Liver (tissue), 9 donors: ENCODE results near the gene ASMTL. TPM values are rescaled to one million over a fixed set of nuclear protein-coding genes. Genes with fewer than 3 reads are reported as not detected.

ENCODE experiments used
- DNase-seq: peaks from one replicate; pipeline ENCODE4 v3.0.0-alpha.2; 2017; ENCODE audit warnings: low spot score
- H3K27ac ChIP-seq, 2 donors: one replicate each; pipeline ENCODE4 v1.7.0; 2013; ENCODE audit warnings: inconsistent platforms in 2 of 2, low read length in 2 of 2, control low read depth in 1 of 2, low read depth in 1 of 2, mild to moderate bottlenecking in 1 of 2
- H3K27me3 ChIP-seq, 4 donors: one replicate each; pipeline versions ENCODE4 v1.6.1 to v1.7.0; 2013; ENCODE audit warnings: low read length in 3 of 4, inconsistent platforms in 1 of 4, mild to moderate bottlenecking in 1 of 4, moderate library complexity in 1 of 4; ENCODE audit not compliant: control insufficient read depth in 4 of 4, insufficient read depth in 4 of 4
- H3K36me3 ChIP-seq, 4 donors: one replicate each; pipeline versions ENCODE4 v1.6.1 to v1.7.0; 2013; ENCODE audit warnings: low read length in 3 of 4, mild to moderate bottlenecking in 3 of 4, low read depth in 1 of 4, moderate library complexity in 1 of 4; ENCODE audit not compliant: control insufficient read depth in 4 of 4, insufficient read depth in 3 of 4
- H3K4me1 ChIP-seq, 4 donors: one replicate each; pipeline versions ENCODE4 v1.6.1 to v1.7.0; 2013; ENCODE audit warnings: low read length in 3 of 4, mild to moderate bottlenecking in 3 of 4, moderate library complexity in 1 of 4; ENCODE audit not compliant: control insufficient read depth in 4 of 4, insufficient read depth in 4 of 4
- H3K4me3 ChIP-seq, 3 donors: one replicate each; pipeline versions ENCODE4 v1.6.1 to v1.7.0; 2013; ENCODE audit warnings: low read length in 3 of 3, control low read depth in 1 of 3, low read depth in 1 of 3, mild to moderate bottlenecking in 1 of 3
- H3K9ac ChIP-seq, 2 donors: one replicate each; pipeline ENCODE4 v1.7.0; 2013; ENCODE audit warnings: low read length in 2 of 2, mild to moderate bottlenecking in 2 of 2, moderate library complexity in 2 of 2, control low read depth in 1 of 2, low read depth in 1 of 2
- H3K9me3 ChIP-seq, 4 donors: one replicate each; pipeline versions ENCODE4 v1.6.1 to v1.7.0; 2013; ENCODE audit warnings: low read length in 3 of 4; ENCODE audit not compliant: control insufficient read depth in 4 of 4
- ATF3 ChIP-seq: IDR thresholded peaks from 2 replicates; pipeline ENCODE4 v1.6.1; 2016; ENCODE audit warnings: antibody characterized with exemption
- EGR1 ChIP-seq, 2 donors: IDR thresholded peaks; 2 replicates each; pipeline ENCODE4 v1.6.1; 2016 to 2018; ENCODE audit warnings: antibody characterized with exemption in 2 of 2, low read depth in 2 of 2
- FOXA1 ChIP-seq: IDR thresholded peaks from 2 replicates; pipeline ENCODE4 v1.6.1; 2016; ENCODE audit warnings: antibody characterized with exemption
- FOXA2 ChIP-seq: IDR thresholded peaks from 2 replicates; pipeline ENCODE4 v1.6.1; 2016; ENCODE audit warnings: antibody characterized with exemption
- GABPA ChIP-seq, 2 donors: IDR thresholded peaks in 1 of 2; conservative IDR thresholded peaks in 1 of 2; 2 replicates each; pipeline ENCODE4 v1.6.1; 2016; ENCODE audit warnings: antibody characterized with exemption in 2 of 2, mild to moderate bottlenecking in 1 of 2, moderate library complexity in 1 of 2
- HNF4A ChIP-seq, 2 donors: conservative IDR thresholded peaks; 2 replicates each; pipeline ENCODE4 v1.6.1; 2016; ENCODE audit warnings: antibody characterized with exemption in 2 of 2, mild to moderate bottlenecking in 2 of 2
- HNF4G ChIP-seq: IDR thresholded peaks from 2 replicates; pipeline ENCODE4 v1.6.1; 2016; ENCODE audit warnings: antibody characterized with exemption
- MAX ChIP-seq: IDR thresholded peaks from 2 replicates; pipeline ENCODE4 v1.6.1; 2016; ENCODE audit warnings: antibody characterized with exemption
- NR2F2 ChIP-seq: IDR thresholded peaks from 2 replicates; pipeline ENCODE4 v1.6.1; 2016; ENCODE audit warnings: antibody characterized with exemption
- RAD21 ChIP-seq, 2 donors: IDR thresholded peaks; 2 replicates each; pipeline ENCODE4 v1.6.1; 2016; ENCODE audit warnings: antibody characterized with exemption in 2 of 2, mild to moderate bottlenecking in 2 of 2
- REST ChIP-seq: IDR thresholded peaks from 2 replicates; pipeline ENCODE4 v1.6.1; 2016; ENCODE audit warnings: antibody characterized with exemption, mild to moderate bottlenecking
- RXRA ChIP-seq, 2 donors: IDR thresholded peaks; 2 replicates each; pipeline ENCODE4 v1.6.1; 2017 to 2018; ENCODE audit warnings: antibody characterized with exemption in 2 of 2, mild to moderate bottlenecking in 1 of 2
- SP1 ChIP-seq: IDR thresholded peaks from 2 replicates; pipeline ENCODE4 v1.6.1; 2018; ENCODE audit warnings: antibody characterized with exemption, mild to moderate bottlenecking
- TAF1 ChIP-seq: conservative IDR thresholded peaks from 2 replicates; pipeline ENCODE4 v1.6.1; 2016; ENCODE audit warnings: antibody characterized with exemption, mild to moderate bottlenecking
- YY1 ChIP-seq: IDR thresholded peaks from 2 replicates; pipeline ENCODE4 v1.6.1; 2016; ENCODE audit warnings: antibody characterized with exemption, mild to moderate bottlenecking
- ZBTB33 ChIP-seq: IDR thresholded peaks from 2 replicates; pipeline ENCODE4 v1.6.1; 2016; ENCODE audit warnings: antibody characterized with exemption
- WGBS: extraction: QIAGEN DNeasy Blood & Tissue Kit; methylation state at CpG from one replicate; pipeline ENCODE4 v1.1.7; 2013; 5-methylcytosine and 5-hydroxymethylcytosine counted together
- polyA plus RNA-seq, 2 donors: library from polyadenylated mRNA; stranded (reverse) in 1 of 2; unstranded in 1 of 2; fragments of 200-250 nt in 1 of 2; fragments of >200 nt in 1 of 2; fragmentation: Nextera tagmentation in 1 of 2; extraction: Ambion mirVana in 1 of 2; gene quantifications; one replicate each; pipeline versions ENCODE4 v1.2.1 to v1.2.3, GENCODE V29; 2013 to 2015
- total RNA-seq, 2 donors: library from RNA; depleted of rRNA; stranded (reverse); fragments of >200 nt; gene quantifications; one replicate each; pipeline ENCODE4 v1.2.3, GENCODE V29; 2014
- donor health status: healthy.
- donor health status: healthy.
- donor health status: healthy.
- donor health status: healthy.
- donor health status: healthy.

The ASMTL gene
- total and polyA plus RNA-seq, 4 donors, result 10.3 to 18.9 (median 11.6) TPM

GRCh38 chrX:1398431-1399340 is 54.0 kb downstream of the ASMTL start:
- no peaks in the 10 kb centered on the region for H3K27me3 ChIP-seq
- peaks cover 0 to 5% (median 3%) of the 10 kb centered on the region in 4 donors for H3K4me1 ChIP-seq
- TF ChIP-seq HNF4A (conservative IDR thresholded peaks at IDR 0.05) (no peak), NR2F2 (no peak), HNF4G (no peak)
- 93% methylated on average over 29 of the region's 29 CpGs for WGBS
- peaks cover 12 to 39% (median 14%) of the 10 kb centered on the region in 4 donors for H3K36me3 ChIP-seq
- no peak overlapping the region for H3K4me3 ChIP-seq
- H3K27ac ChIP-seq, result no peak overlapping the region
- H3K9me3 ChIP-seq, result no peaks in the 10 kb centered on the region
- no peak overlapping the region for H3K9ac ChIP-seq
- no peak for DNase-seq

- Histone ChIP-seq H3K4me1 (peaks cover 1 to 13% (median 8%) of the 10 kb centered on the region in 4 donors), H3K27ac (no peak overlapping the region), H3K9me3 (no peaks in the 10 kb centered on the region), H3K36me3 (peaks cover 5 to 29% (median 10%) of the 10 kb centered on the region in 4 donors), H3K27me3 (no peaks in the 10 kb centered on the region), H3K9ac (no peak overlapping the region), H3K4me3 (no peak overlapping the region)
- no peak for DNase-seq
- TF ChIP-seq YY1 (no peak), ATF3 (no peak), REST (no peak), NR2F2 (no peak), RAD21 (IDR thresholded peaks at IDR 0.05) (no peak), FOXA1 (no peak), GABPA (IDR thresholded peaks at IDR 0.05 in 1 of 2, conservative IDR thresholded peaks at IDR 0.05 in 1 of 2) (no peak), MAX (no peak), ZBTB33 (no peak), SP1 (no peak), EGR1 (IDR thresholded peaks at IDR 0.05; ENCODE audit: low read depth in 2 of 2) (no peak), TAF1 (no peak), FOXA2 (no peak), RXRA (IDR thresholded peaks at IDR 0.05) (no peak), HNF4A (conservative IDR thresholded peaks at IDR 0.05) (no peak)
- WGBS, result 97% methylated on average over 29 of the region's 29 CpGs
Observed at GRCh38 chrX:1397441-1398270, 55.1 kb downstream of the ASMTL start.
